Endodermal cell (in vitro differentiated cells): ENCODE data around the gene KRT74. TPM values are rescaled to one million over a fixed set of nuclear protein-coding genes. Genes with fewer than 3 reads are reported as not detected.

Experiments used
- DNase-seq: peaks from one replicate; pipeline ENCODE4 v3.0.0-alpha.2; 2017
- H3K27ac ChIP-seq: 2 replicates; pipeline ENCODE4 v1.5.1; 2013; ENCODE audit warnings: mild to moderate bottlenecking, low read depth, low read length, moderate library complexity
- H3K27me3 ChIP-seq: 2 replicates; pipeline ENCODE4 v1.6.1; 2013; ENCODE audit warnings: mild to moderate bottlenecking, low read length, moderate library complexity; ENCODE audit not compliant: insufficient read depth, control insufficient read depth, poor library complexity, severe bottlenecking
- H3K36me3 ChIP-seq: 2 replicates; pipeline ENCODE4 v1.7.0; 2013; ENCODE audit warnings: mild to moderate bottlenecking, low read length, moderate library complexity; ENCODE audit not compliant: control insufficient read depth, insufficient read depth
- H3K4me1 ChIP-seq: one replicate; pipeline ENCODE4 v1.7.0; 2013; ENCODE audit warnings: low read length; ENCODE audit not compliant: control insufficient read depth, insufficient read depth
- H3K4me3 ChIP-seq: 2 replicates; pipeline ENCODE4 v1.5.1; 2013; ENCODE audit warnings: mild to moderate bottlenecking, low read length, moderate library complexity
- H3K9ac ChIP-seq: 2 replicates; pipeline ENCODE4 v1.6.1; 2013; ENCODE audit warnings: mild to moderate bottlenecking, low read length, moderate library complexity; ENCODE audit not compliant: poor library complexity, severe bottlenecking; ENCODE audit errors: extremely low read depth
- H3K9me3 ChIP-seq: 2 replicates; pipeline ENCODE4 v1.6.1; 2013; ENCODE audit warnings: mild to moderate bottlenecking, low read length, moderate library complexity; ENCODE audit not compliant: control insufficient read depth
- H3K27ac Mint-ChIP-seq: 2 replicates; pipeline ENCODE4 v1.8.0; 2020; ENCODE audit warnings: mixed read lengths
- H3K27me3 Mint-ChIP-seq: 2 replicates; pipeline ENCODE4 v1.8.0; 2021; ENCODE audit warnings: mild to moderate bottlenecking, mixed read lengths; ENCODE audit not compliant: insufficient read depth
- H3K36me3 Mint-ChIP-seq: 2 replicates; pipeline ENCODE4 v1.8.0; 2020; ENCODE audit warnings: low read depth, mixed read lengths
- H3K4me1 Mint-ChIP-seq: 2 replicates; pipeline ENCODE4 v1.8.0; 2020; ENCODE audit warnings: mixed read lengths
- H3K4me3 Mint-ChIP-seq: 2 replicates; pipeline ENCODE4 v1.8.0; 2020; ENCODE audit warnings: mild to moderate bottlenecking, moderate library complexity, mixed read lengths
- H3K9me3 Mint-ChIP-seq: 2 replicates; pipeline ENCODE4 v1.8.0; 2020; ENCODE audit warnings: mild to moderate bottlenecking, mixed read lengths
- CTCF ChIP-seq: fragments of 200-600 bp; sonication (generic); conservative IDR thresholded peaks from 2 replicates; pipeline ENCODE4 v1.5.0; 2021; ENCODE audit warnings: antibody characterized with exemption, mild to moderate bottlenecking
- WGBS, 2 experiments: methylation state at CpG; one replicate each; pipeline versions ENCODE4 v1.1.5 to v1.1.7; 2013; ENCODE audit warnings: missing lambda C conversion rate in 2 of 2, mixed read lengths in 1 of 2; ENCODE audit not compliant: insufficient coverage in 1 of 2, insufficient read length in 1 of 2; 5-methylcytosine and 5-hydroxymethylcytosine counted together
- total RNA-seq, 2 donors: library from RNA; stranded (reverse); fragmentation: NEBNext Ultra II Directional in 1 of 2; extraction: Animal tissue kit (Norgen Biotek cat#: 25700) in 1 of 2; gene quantifications; 2 replicates in 1 of 2; 3 replicates in 1 of 2; pipeline ENCODE4 v1.2.1, GENCODE V29; 2021

KRT74 gene
- total RNA-seq, 2 donors from 2014 or later: not detected

- WGBS, 2 experiments: 92 to 93% methylated on average over 2 to 7 of the region's 7 CpGs
- Histone ChIP-seq H3K36me3 (no peaks in the 10 kb centered on the region), H3K4me3 (no peak overlapping the region), H3K9me3 (no peaks in the 10 kb centered on the region), H3K4me1 (no peaks in the 10 kb centered on the region), H3K27ac (no peak overlapping the region), H3K9ac (no peak overlapping the region), H3K27me3 (no peaks in the 10 kb centered on the region)
- Mint-ChIP-seq H3K4me1 (no peaks in the 10 kb centered on the region), H3K27ac (no peak overlapping the region), H3K9me3 (no peaks in the 10 kb centered on the region), H3K27me3 (peaks cover 5% of the 10 kb centered on the region), H3K36me3 (no peaks in the 10 kb centered on the region), H3K4me3 (no peak overlapping the region)
- DNase-seq: no peak
- TF ChIP-seq CTCF: no peak
Observed at GRCh38 chr12:52540531-52540930, 33.1 kb downstream of the KRT74 start.

GRCh38 chr12:52539821-52540173 is 33.8 kb downstream of the KRT74 start:
- H3K9ac ChIP-seq: no peak overlapping the region
- H3K27me3 ChIP-seq: no peaks in the 10 kb centered on the region
- Mint-ChIP-seq H3K9me3 (no peaks in the 10 kb centered on the region), H3K27ac (no peak overlapping the region), H3K27me3 (peaks cover 5% of the 10 kb centered on the region), H3K36me3 (no peaks in the 10 kb centered on the region), H3K4me3 (no peak overlapping the region), H3K4me1 (no peaks in the 10 kb centered on the region)
- WGBS, 2 experiments: 93 to 94% methylated on average over 2 to 3 of the region's 3 CpGs
- no peaks in the 10 kb centered on the region for H3K36me3 ChIP-seq
- no peak overlapping the region for H3K27ac ChIP-seq
- no peak for DNase-seq
- no peak overlapping the region for H3K4me3 ChIP-seq
- TF ChIP-seq CTCF: no peak
- H3K4me1 ChIP-seq: no peaks in the 10 kb centered on the region
- H3K9me3 ChIP-seq: no peaks in the 10 kb centered on the region

GRCh38 chr12:52539083-52539820 is 34.4 kb downstream of the KRT74 start:
- no peaks in the 10 kb centered on the region for H3K36me3 Mint-ChIP-seq
- Histone ChIP-seq H3K9ac (no peak overlapping the region), H3K9me3 (no peaks in the 10 kb centered on the region), H3K27ac (no peak overlapping the region), H3K4me1 (no peaks in the 10 kb centered on the region), H3K27me3 (no peaks in the 10 kb centered on the region), H3K4me3 (no peak overlapping the region), H3K36me3 (no peaks in the 10 kb centered on the region)
- 88 to 100% methylated on average over 2 to 5 of the region's 5 CpGs for WGBS, 2 experiments
- H3K9me3 Mint-ChIP-seq: no peaks in the 10 kb centered on the region
- H3K27ac Mint-ChIP-seq: peak overlapping the region; percentile 32
- no peak for DNase-seq
- no peaks in the 10 kb centered on the region for H3K4me1 Mint-ChIP-seq
- H3K4me3 Mint-ChIP-seq: no peak overlapping the region
- no peak for TF ChIP-seq CTCF
- H3K27me3 Mint-ChIP-seq: peaks cover 5% of the 10 kb centered on the region
